ENCODE measurements around the gene AKR1C2. TPM values are rescaled to one million over a fixed set of nuclear protein-coding genes. Genes with fewer than 3 reads are reported as not detected.
A peak's percentile ranks its signal among the peaks of the same experiment; 100 is the strongest.

Gene AKR1C2
- total RNA-seq, 1 experiment from 2014 or later: 0.25 TPM

DNA sequence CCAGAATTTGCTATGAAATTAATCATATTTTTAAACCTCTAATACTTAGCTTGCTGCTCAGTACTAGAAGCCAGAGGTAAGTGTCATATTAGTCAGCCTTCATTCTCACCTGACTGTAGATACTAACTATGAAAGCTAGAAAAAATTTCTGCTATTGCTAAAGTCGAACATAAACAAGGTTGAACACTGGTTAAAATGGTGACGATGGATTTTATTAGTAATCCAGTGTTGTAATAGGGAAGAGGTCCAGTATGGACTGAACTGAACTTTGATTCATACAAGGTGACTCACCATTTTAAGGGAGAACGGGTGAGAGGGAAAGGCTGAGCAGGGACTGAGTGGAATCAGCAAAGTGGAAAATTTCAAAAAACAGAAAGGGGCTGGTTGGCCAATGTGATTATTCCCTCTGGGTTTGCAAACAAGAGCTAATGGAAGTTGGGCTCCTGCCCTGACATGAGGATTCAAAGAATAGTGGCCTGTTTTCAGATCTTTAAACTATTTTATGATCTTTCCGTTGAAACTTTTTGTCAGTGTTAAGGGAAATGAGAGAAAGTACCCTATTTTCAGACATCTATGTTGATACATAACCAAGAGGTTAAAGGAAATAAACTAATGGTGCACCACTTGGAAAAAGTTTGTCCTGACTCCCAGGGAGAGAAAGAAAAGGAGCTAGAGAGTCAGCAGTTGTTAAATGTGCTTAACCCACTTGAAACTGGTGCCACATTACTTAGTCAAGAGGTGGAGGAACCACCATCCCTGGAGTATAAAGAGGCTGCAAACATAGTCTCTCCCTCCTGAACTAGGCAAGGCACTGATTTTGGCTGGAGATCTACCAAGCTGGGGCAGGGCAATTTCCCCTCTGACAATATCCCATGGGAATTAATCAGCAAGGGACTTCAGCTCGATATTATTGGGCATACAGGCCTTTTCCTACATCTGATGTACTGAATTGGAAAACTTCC lies 55.7 kb downstream of the AKR1C2 start (continued):
- no peak for TF ChIP-seq CTCF (IDR thresholded peaks at IDR 0.05 in 2 of 3, conservative IDR thresholded peaks at IDR 0.05 in 1 of 3; ENCODE audit: borderline replicate concordance in 1 of 3, insufficient read depth in 1 of 3, low read depth in 2 of 3, low read length in 2 of 3)
- TF ChIP-seq MAX (IDR thresholded peaks at IDR 0.05): no peak
- TF ChIP-seq YY1 (IDR thresholded peaks at IDR 0.05; ENCODE audit: extremely low read depth, insufficient replicate concordance, low read depth, low read length): no peak
- no peak for TF ChIP-seq POLR2AphosphoS5 (IDR thresholded peaks at IDR 0.05; ENCODE audit: low read depth, low read length)
- no peak for TF ChIP-seq REST (IDR thresholded peaks at IDR 0.05; ENCODE audit: low read depth)
- peak; percentile 68; the same call in 1 of the 2 replicates for TF ChIP-seq JUND (IDR thresholded peaks at IDR 0.05)
- no peak for TF ChIP-seq EZH2phosphoT487 (IDR thresholded peaks at IDR 0.05; ENCODE audit: borderline replicate concordance)
- TF ChIP-seq SP1 (IDR thresholded peaks at IDR 0.05; ENCODE audit: low read depth): peak; percentile 53; the same call in 1 of the 2 replicates

All from HCT116 (cell line).